Pancreas (tissue), 10 donors: ENCODE measurements around the gene ACSL1. TPM values are rescaled to one million over a fixed set of nuclear protein-coding genes. Genes with fewer than 3 reads are reported as not detected.
A peak's percentile ranks its signal among the peaks of the same experiment; 100 is the strongest.

Experiments
- ATAC-seq, 4 donors: fragments of 200-7000 bp; cut with Tn5 transposase; one replicate each; pipeline versions ENCODE4 v1.8.0 to v1.9.1; 2020; ENCODE audit warnings: mild to moderate bottlenecking in 4 of 4, moderate library complexity in 4 of 4
- DNase-seq, 6 donors: peaks; one replicate each; pipeline ENCODE4 v3.0.0-alpha.2; 2020
- FAIRE-seq: peaks from 2 replicates; lab custom pipeline; 2012; peaks lifted over from hg19 to GRCh38; lab: Jason Lieb, UNC
- H3K27ac ChIP-seq, 4 donors: fragments of 200-600 bp; sonication (generic); 1 replicate in 3 of 4; 2 replicates in 1 of 4; pipeline versions ENCODE4 v1.5.0 to v1.8.0; 2020
- H3K27me3 ChIP-seq, 4 donors: fragments of 200-600 bp; one replicate each; pipeline ENCODE4 v1.8.0; 2021
- H3K36me3 ChIP-seq, 3 donors: fragments of 200-600 bp; sonication (generic) in 1 of 3; one replicate each; pipeline versions ENCODE4 v1.5.0 to v1.8.0; 2020 to 2021
- H3K4me1 ChIP-seq, 3 donors: fragments of 200-600 bp; one replicate each; pipeline ENCODE4 v1.8.0; 2021
- H3K4me3 ChIP-seq, 4 donors: fragments of 200-600 bp; sonication (generic) in 2 of 4; one replicate each; pipeline versions ENCODE4 v1.5.0 to v1.8.0; 2020 to 2021
- H3K9me3 ChIP-seq, 4 donors: fragments of 200-600 bp; one replicate each; pipeline ENCODE4 v1.8.0; 2021
- WGBS, 2 donors: extraction: QIAGEN DNeasy Blood & Tissue Kit; methylation state at CpG; one replicate each; pipeline ENCODE4 v1.1.7; 2013; 5-methylcytosine and 5-hydroxymethylcytosine counted together
- intact Hi-C, 3 donors: fragments of 100-400 bp; cut with DNase I; formaldehyde crosslinking; loops; one replicate each; pipeline versions ENCODE4 v1.11.1 to v1.14.2; 2022
- polyA plus RNA-seq, 2 donors: library from polyadenylated mRNA; stranded (reverse); fragments of 200-250 nt; gene quantifications; one replicate each; pipeline ENCODE4 v1.2.3, GENCODE V29; 2013
- total RNA-seq, 6 donors: library from RNA; stranded (reverse); fragmentation: NEBNext Ultra II Directional in 4 of 6; extraction: Animal tissue kit (Norgen Biotek cat#: 25700) in 4 of 6; gene quantifications; one replicate each; pipeline versions ENCODE4 v1.2.1 to v1.2.4, GENCODE V29; 2021 to 2023
- TF ChIP-seq, protein P1 (sequence below), 4 donors: fragments of 200-600 bp; sonication (generic) in 3 of 4; IDR thresholded peaks; one replicate each; pipeline versions ENCODE4 v1.5.0 to v1.8.0; 2021; ENCODE audit warnings: antibody characterized with exemption in 4 of 4
- donor health status: healthy with polysubstance abuse.
- donor health status: DM: no; HTN: no; CAD: no; lungs with moderate emphysema.
- donor health status: DM: no; HTN: no; CAD: no.
- donor health status: control.
- donor health status: control.
- donor health status: Bipolar disorder and iron deficiency.
- donor health status: DM: yes; HTN: yes; CAD: no.
- donor health status: DM: no; HTN: no; CAD: no.
- donor health status: DM: no; HTN: no; CAD: no.
- donor health status: DM: yes; HTN: yes; CAD: no.

The ACSL1 gene
- total and polyA plus RNA-seq, 8 donors, result 16.0 to 39.4 (median 20.9) TPM

DNA sequence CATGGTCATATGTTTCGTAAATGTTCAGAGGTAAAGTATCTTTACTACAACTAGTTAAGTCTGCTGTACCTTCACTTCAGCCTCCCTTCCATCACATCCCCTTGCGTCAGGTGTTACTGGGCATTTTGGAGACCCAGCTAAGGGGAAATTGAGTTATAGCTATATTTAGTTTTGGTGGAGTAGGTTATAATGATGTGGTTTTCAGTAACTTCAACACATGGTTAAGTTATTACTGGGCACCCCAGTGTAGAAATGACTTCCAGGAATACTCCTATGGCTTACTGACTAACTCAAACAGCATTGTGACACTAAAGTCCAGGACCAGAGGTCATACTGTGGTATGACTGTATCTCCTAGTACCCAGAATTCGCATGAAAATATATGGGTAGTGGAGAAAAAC is 23.4 kb upstream of the ACSL1 start:
- H3K4me3 ChIP-seq, result no peak overlapping the region
- no peaks in the 10 kb centered on the region for H3K36me3 ChIP-seq
- H3K27me3 ChIP-seq, result no peaks in the 10 kb centered on the region
- ATAC-seq, result no peak
- 62 to 65% methylated on average over 3 of the region's 3 CpGs for WGBS, 2 donors
- H3K27ac ChIP-seq, result no peak overlapping the region
- no peaks in the 10 kb centered on the region for H3K4me1 ChIP-seq
- TF ChIP-seq, protein P1, sequence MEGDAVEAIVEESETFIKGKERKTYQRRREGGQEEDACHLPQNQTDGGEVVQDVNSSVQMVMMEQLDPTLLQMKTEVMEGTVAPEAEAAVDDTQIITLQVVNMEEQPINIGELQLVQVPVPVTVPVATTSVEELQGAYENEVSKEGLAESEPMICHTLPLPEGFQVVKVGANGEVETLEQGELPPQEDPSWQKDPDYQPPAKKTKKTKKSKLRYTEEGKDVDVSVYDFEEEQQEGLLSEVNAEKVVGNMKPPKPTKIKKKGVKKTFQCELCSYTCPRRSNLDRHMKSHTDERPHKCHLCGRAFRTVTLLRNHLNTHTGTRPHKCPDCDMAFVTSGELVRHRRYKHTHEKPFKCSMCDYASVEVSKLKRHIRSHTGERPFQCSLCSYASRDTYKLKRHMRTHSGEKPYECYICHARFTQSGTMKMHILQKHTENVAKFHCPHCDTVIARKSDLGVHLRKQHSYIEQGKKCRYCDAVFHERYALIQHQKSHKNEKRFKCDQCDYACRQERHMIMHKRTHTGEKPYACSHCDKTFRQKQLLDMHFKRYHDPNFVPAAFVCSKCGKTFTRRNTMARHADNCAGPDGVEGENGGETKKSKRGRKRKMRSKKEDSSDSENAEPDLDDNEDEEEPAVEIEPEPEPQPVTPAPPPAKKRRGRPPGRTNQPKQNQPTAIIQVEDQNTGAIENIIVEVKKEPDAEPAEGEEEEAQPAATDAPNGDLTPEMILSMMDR (IDR thresholded peaks at IDR 0.05), result no peak
- DNase-seq, result no peak
- no peak for FAIRE-seq
- intact Hi-C loops, result no loop called here
- no peaks in the 10 kb centered on the region for H3K9me3 ChIP-seq

DNA sequence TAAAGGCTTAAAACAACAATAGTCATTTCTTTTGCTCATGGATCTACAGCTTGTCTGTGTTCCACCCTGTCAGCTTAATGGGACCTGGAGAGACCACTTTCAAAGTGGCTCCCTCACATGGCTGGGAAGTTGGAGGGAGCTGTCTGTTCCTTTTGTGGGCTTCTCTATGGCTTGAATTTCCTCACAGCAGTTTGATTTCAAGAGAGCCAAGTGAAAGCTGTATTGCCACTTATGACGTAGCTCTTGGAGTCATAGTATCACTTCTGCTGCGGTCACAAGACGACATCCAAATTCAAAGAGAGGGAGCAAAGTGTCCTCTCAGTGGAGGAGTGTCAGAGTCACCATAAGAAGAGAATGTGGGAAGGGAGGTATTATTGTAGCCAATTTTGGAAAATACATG is 22.7 kb upstream of the ACSL1 start:
- DNase-seq (peak in 1 of 6 donors; percentile 23), ATAC-seq (peak in 2 of 4 donors; percentile 47 to 51), FAIRE-seq (no peak)
- no peaks in the 10 kb centered on the region for H3K36me3 ChIP-seq
- H3K4me1 ChIP-seq, result no peaks in the 10 kb centered on the region
- H3K4me3 ChIP-seq, result no peak overlapping the region
- no peaks in the 10 kb centered on the region for H3K27me3 ChIP-seq
- H3K9me3 ChIP-seq, result no peaks in the 10 kb centered on the region
- TF ChIP-seq, protein P1 (IDR thresholded peaks at IDR 0.05), result no peak
- no peak overlapping the region for H3K27ac ChIP-seq
- intact Hi-C loops, result no loop called here
- WGBS, 2 donors, result 78 to 85% methylated on average over 3 of the region's 3 CpGs

DNA sequence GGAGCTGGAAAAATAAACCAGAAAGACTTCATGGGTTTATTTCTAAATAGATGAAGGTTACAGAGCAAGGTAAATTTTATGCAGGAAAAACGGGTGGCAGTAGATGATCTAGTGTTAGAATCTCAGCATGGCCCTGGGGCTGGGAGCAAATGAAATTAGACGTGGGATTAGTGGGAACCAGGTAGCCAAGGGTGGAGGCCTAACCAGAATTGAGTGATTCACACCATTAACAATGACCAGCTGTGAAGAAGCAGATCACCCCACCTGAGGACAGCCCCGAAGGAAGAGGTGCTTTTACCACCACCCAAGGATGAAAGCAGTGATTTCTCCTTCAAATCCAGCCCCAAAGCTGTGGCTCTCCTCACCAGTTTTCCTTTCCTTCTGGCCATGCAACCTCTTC is 20.8 kb upstream of the ACSL1 start:
- intact Hi-C loops, result no loop called here
- no peak for FAIRE-seq
- Histone ChIP-seq H3K9me3 (no peaks in the 10 kb centered on the region), H3K4me3 (no peak overlapping the region), H3K4me1 (no peaks in the 10 kb centered on the region), H3K36me3 (no peaks in the 10 kb centered on the region), H3K27me3 (no peaks in the 10 kb centered on the region), H3K27ac (no peak overlapping the region)
- no peak for ATAC-seq
- no peak for DNase-seq
- TF ChIP-seq, protein P1 (IDR thresholded peaks at IDR 0.05), result no peak
- 73 to 85% methylated on average over 3 of the region's 3 CpGs for WGBS, 2 donors

DNA sequence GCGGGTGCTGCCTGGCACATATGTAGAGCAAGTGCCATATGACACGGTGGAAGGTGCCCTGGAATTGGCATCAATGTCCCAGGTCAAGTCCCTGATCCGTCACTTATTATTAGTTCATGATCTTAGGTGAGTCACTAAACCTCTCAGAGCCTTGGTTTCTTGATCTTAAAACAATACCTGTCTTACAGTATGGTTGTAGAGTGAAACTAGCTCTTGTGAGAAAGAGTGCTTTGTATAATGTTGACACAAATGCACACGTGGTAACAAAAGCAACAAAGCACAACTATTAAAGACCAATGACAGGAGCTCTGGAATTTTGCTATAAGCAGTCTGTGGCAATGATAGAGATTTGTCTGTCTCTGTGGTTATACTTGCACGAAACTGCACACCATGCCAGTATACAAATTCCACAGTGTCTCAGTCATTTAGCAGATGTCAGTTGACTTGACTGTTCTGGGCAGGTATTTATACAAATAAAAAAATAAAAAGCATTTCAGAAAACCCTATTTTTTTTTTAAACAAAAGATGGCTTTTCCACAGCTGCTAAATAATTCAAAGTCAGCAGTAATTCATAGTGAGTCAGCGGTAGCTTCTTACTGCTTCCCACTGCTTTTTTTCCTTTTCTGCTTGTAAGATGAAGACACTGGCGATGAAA is 19.7 kb upstream of the ACSL1 start:
- Histone ChIP-seq H3K4me1 (no peaks in the 10 kb centered on the region), H3K4me3 (no peak overlapping the region), H3K27me3 (no peaks in the 10 kb centered on the region), H3K27ac (no peak overlapping the region), H3K9me3 (no peaks in the 10 kb centered on the region), H3K36me3 (no peaks in the 10 kb centered on the region)
- ATAC-seq (peak in 3 of 4 donors; percentile 15 to 44 (median 34)), FAIRE-seq (no peak), DNase-seq (no peak)
- 73 to 79% methylated on average over 7 of the region's 7 CpGs for WGBS, 2 donors
- intact Hi-C loops, result no loop called here
- TF ChIP-seq, protein P1 (IDR thresholded peaks at IDR 0.05), result no peak

DNA sequence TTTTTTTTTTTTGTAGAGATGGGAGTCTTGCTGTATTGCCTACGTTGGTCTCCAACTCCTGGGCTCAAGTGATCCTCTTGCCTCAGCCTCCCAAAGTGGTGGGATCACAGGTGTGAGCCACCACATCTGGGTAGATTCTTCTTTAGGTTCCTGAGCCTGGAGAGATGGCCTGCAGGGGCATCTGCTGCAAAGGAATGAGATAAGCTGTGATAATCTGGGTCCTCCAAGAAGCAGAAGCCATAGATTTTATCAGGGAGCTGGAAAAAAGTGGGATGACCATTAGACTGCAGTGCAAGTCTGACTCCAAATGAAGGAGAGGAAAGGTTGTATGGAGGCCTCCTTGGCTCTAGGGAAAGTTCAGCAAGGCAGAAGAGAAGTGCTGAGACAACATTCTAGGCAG is 19.0 kb upstream of the ACSL1 start:
- no peak for FAIRE-seq
- Histone ChIP-seq H3K4me3 (no peak overlapping the region), H3K27ac (no peak overlapping the region), H3K27me3 (no peaks in the 10 kb centered on the region), H3K4me1 (no peaks in the 10 kb centered on the region), H3K9me3 (no peaks in the 10 kb centered on the region), H3K36me3 (no peaks in the 10 kb centered on the region)
- intact Hi-C loops, result no loop called here
- no peak for ATAC-seq
- 81 to 93% methylated on average over 1 of the region's 1 CpG for WGBS, 2 donors
- no peak for DNase-seq
- TF ChIP-seq, protein P1 (IDR thresholded peaks at IDR 0.05), result no peak
